CD4-positive, alpha-beta T cell (primary cell): ENCODE results near the gene TMEM200A. TPM values are rescaled to one million over a fixed set of nuclear protein-coding genes. Genes with fewer than 3 reads are reported as not detected.

Source experiments
- ATAC-seq: fragments of 200-7000 bp; cut with Tn5 transposase; one replicate; pipeline ENCODE4 v1.10.0; 2022; ENCODE audit warnings: mild to moderate bottlenecking; ENCODE audit not compliant: poor library complexity
- CTCF ChIA-PET: fragments of 350-600 bp; sonication (Branson Sonifier 250); formaldehyde crosslinking; loops from one replicate; lab custom pipeline; 2021; ENCODE audit warnings: antibody characterized with exemption, inconsistent platforms; lab: Charles Lee
- POLR2A ChIA-PET: fragments of 350-600 bp; sonication (Branson Sonifier 250); formaldehyde crosslinking; loops from one replicate; lab custom pipeline; 2021; ENCODE audit warnings: antibody characterized with exemption, inconsistent platforms; lab: Charles Lee
- DNase-seq, 14 experiments: peaks; one replicate each; pipeline ENCODE4 v3.0.0-alpha.2; 2013 to 2020; ENCODE audit warnings: mixed read lengths in 2 of 14
- H3K27ac ChIP-seq, 2 donors: one replicate each; pipeline versions ENCODE4 v1.5.1 to v1.7.0; 2013; ENCODE audit warnings: low read length in 2 of 2, low read depth in 1 of 2, mild to moderate bottlenecking in 1 of 2
- H3K27me3 ChIP-seq, 2 experiments: 1 replicate in 1 of 2; 2 replicates in 1 of 2; pipeline versions ENCODE4 v1.6.1 to v1.7.0; 2013; ENCODE audit warnings: low read length in 2 of 2, control low read depth in 1 of 2, mild to moderate bottlenecking in 1 of 2, moderate library complexity in 1 of 2; ENCODE audit not compliant: insufficient read depth in 2 of 2, control insufficient read depth in 1 of 2
- H3K36me3 ChIP-seq: one replicate; pipeline ENCODE4 v1.6.1; 2013; ENCODE audit warnings: low read length, control low read depth; ENCODE audit not compliant: insufficient read depth
- H3K4me1 ChIP-seq: one replicate; pipeline ENCODE4 v1.6.1; 2013; ENCODE audit warnings: low read length, control low read depth; ENCODE audit not compliant: insufficient read depth
- H3K4me3 ChIP-seq: one replicate; pipeline ENCODE4 v1.5.1; 2013; ENCODE audit warnings: mild to moderate bottlenecking, low read length, moderate library complexity
- H3K9me3 ChIP-seq, 2 experiments: 1 replicate in 1 of 2; 2 replicates in 1 of 2; pipeline versions ENCODE4 v1.6.1 to v1.7.0; 2013; ENCODE audit warnings: low read length in 2 of 2, mild to moderate bottlenecking in 2 of 2, control low read depth in 1 of 2, moderate library complexity in 1 of 2; ENCODE audit not compliant: control insufficient read depth in 1 of 2, insufficient read depth in 1 of 2
- H3K27ac Mint-ChIP-seq: one replicate; pipeline ENCODE4 v1.8.0; 2020; ENCODE audit warnings: mixed read lengths
- H3K27me3 Mint-ChIP-seq: one replicate; pipeline ENCODE4 v1.8.0; 2021; ENCODE audit warnings: mixed read lengths
- H3K36me3 Mint-ChIP-seq: one replicate; pipeline ENCODE4 v1.8.0; 2021; ENCODE audit warnings: low read depth, mixed read lengths
- H3K4me1 Mint-ChIP-seq: one replicate; pipeline ENCODE4 v1.8.0; 2021; ENCODE audit warnings: low read depth, mixed read lengths
- H3K4me3 Mint-ChIP-seq: one replicate; pipeline ENCODE4 v1.8.0; 2020; ENCODE audit warnings: mild to moderate bottlenecking, mixed read lengths
- H3K9me3 Mint-ChIP-seq: one replicate; pipeline ENCODE4 v1.8.0; 2020; ENCODE audit warnings: mixed read lengths
- CTCF ChIP-seq: fragments of 200-600 bp; IDR thresholded peaks from one replicate; pipeline ENCODE4 v1.8.0; 2022; ENCODE audit warnings: antibody characterized with exemption, mild to moderate bottlenecking
- intact Hi-C, 2 experiments: fragments of 100-400 bp; cut with DNase I in 1 of 2; cut with micrococcal nuclease in 1 of 2; formaldehyde crosslinking; loops; one replicate each; pipeline versions ENCODE4 v1.15.1 to v1.9.0; 2023 to 2025; cut with DNase I, micrococcal nuclease
- total RNA-seq, 174 experiments: library from RNA in 2 of 174; stranded (reverse) in 2 of 174; gene quantifications; one replicate each; pipeline ENCODE4 v1.2.3 and lab custom pipeline; 2021 to 2026

The TMEM200A gene
- total RNA-seq, 2 experiments from 2014 or later: 0.30 to 0.34 TPM

- H3K27me3 ChIP-seq: peaks cover 0 to 7% of the 10 kb centered on the region in 2 experiments
- peaks cover 10% of the 10 kb centered on the region for H3K27me3 Mint-ChIP-seq
- ChIA-PET POLR2A (no interaction called here), CTCF (interaction anchor here (1.1 kb wide), 1 partner anchor 12 kb away, joined by 4 read pairs; no protein-coding TSS in a partner anchor)
- H3K9me3 ChIP-seq: peaks cover 0 to 3% of the 10 kb centered on the region in 2 experiments
- no peak overlapping the region for H3K4me3 Mint-ChIP-seq
- no peak overlapping the region for H3K27ac ChIP-seq
- H3K36me3 ChIP-seq: no peaks in the 10 kb centered on the region
- peaks cover 22% of the 10 kb centered on the region for H3K4me1 Mint-ChIP-seq
- H3K4me3 ChIP-seq: no peak overlapping the region
- H3K4me1 ChIP-seq: peaks cover 14% of the 10 kb centered on the region
- H3K9me3 Mint-ChIP-seq: no peaks in the 10 kb centered on the region
- H3K36me3 Mint-ChIP-seq: no peaks in the 10 kb centered on the region
- no peak overlapping the region for H3K27ac Mint-ChIP-seq
- intact Hi-C loops: no loop called here
- no peak for TF ChIP-seq CTCF
- ATAC-seq: no peak
- DNase-seq: no peak
These were observed 4.0 kb downstream of the TMEM200A start for GRCh38 chr6:130369831-130370230.

GRCh38 chr6:130371921-130372420 is 6.2 kb downstream of the TMEM200A start:
- ATAC-seq (no peak), DNase-seq (no peak)
- H3K27me3 ChIP-seq: no peaks in the 10 kb centered on the region
- no peak overlapping the region for H3K4me3 ChIP-seq
- Mint-ChIP-seq H3K4me1 (peaks cover 14% of the 10 kb centered on the region), H3K27me3 (peaks cover 3% of the 10 kb centered on the region), H3K36me3 (no peaks in the 10 kb centered on the region), H3K9me3 (no peaks in the 10 kb centered on the region), H3K27ac (no peak overlapping the region), H3K4me3 (no peak overlapping the region)
- ChIA-PET CTCF (interaction anchor here (1.3 kb wide), 1 partner anchor 10 kb away, joined by 3 read pairs; no protein-coding TSS in a partner anchor), POLR2A (no interaction called here)
- no peaks in the 10 kb centered on the region for H3K9me3 ChIP-seq
- no peaks in the 10 kb centered on the region for H3K4me1 ChIP-seq
- no peak overlapping the region for H3K27ac ChIP-seq
- TF ChIP-seq CTCF: no peak
- H3K36me3 ChIP-seq: no peaks in the 10 kb centered on the region
- intact Hi-C loops: no loop called here

GRCh38 chr6:130372786-130373185 is 7.0 kb downstream of the TMEM200A start:
- Histone ChIP-seq H3K4me3 (no peak overlapping the region), H3K36me3 (no peaks in the 10 kb centered on the region), H3K27me3 (no peaks in the 10 kb centered on the region), H3K4me1 (no peaks in the 10 kb centered on the region), H3K27ac (no peak overlapping the region), H3K9me3 (no peaks in the 10 kb centered on the region)
- Mint-ChIP-seq H3K27me3 (no peaks in the 10 kb centered on the region), H3K36me3 (no peaks in the 10 kb centered on the region), H3K4me3 (no peak overlapping the region), H3K4me1 (peaks cover 10% of the 10 kb centered on the region), H3K9me3 (no peaks in the 10 kb centered on the region), H3K27ac (no peak overlapping the region)
- no peak for TF ChIP-seq CTCF
- ChIA-PET CTCF (no interaction called here), POLR2A (no interaction called here)
- ATAC-seq (no peak), DNase-seq (no peak)
- intact Hi-C loops: no loop called here
